ENCODE results near the gene ANKZF1. TPM values are rescaled to one million over a fixed set of nuclear protein-coding genes. Genes with fewer than 3 reads are reported as not detected.

ANKZF1 gene
- total RNA-seq, 1 donor from 2014 or later: 43.8 TPM

GRCh38 chr2:219252900-219253752 is 23.5 kb downstream of the ANKZF1 start, which contains the start of gene TUBA4B:
TSS of gene TUBA4B (plus strand) at chr2:219253243. CDS start at chr2:219253408, 165 bp downstream.
- H3K9me3 Mint-ChIP-seq (ENCODE audit: unreplicated experiment): no peaks in the 10 kb centered on the region
- peaks cover 21% of the 10 kb centered on the region for H3K27me3 Mint-ChIP-seq (ENCODE audit: low read depth, unreplicated experiment)
- Histone ChIP-seq H4K20me1 (ENCODE audit: insufficient read depth, low read length) (peaks cover 4% of the 10 kb centered on the region), H3K36me3 (ENCODE audit: insufficient read depth, low read length) (no peaks in the 10 kb centered on the region), H3K4me1 (ENCODE audit: insufficient read depth, low read length) (peaks cover 48% of the 10 kb centered on the region), H3K79me2 (ENCODE audit: insufficient read depth, low read length) (peaks cover under 1% of the 10 kb centered on the region), H3K9me3 (ENCODE audit: insufficient read depth, low read depth, low read length) (no peaks in the 10 kb centered on the region), H3K27ac (ENCODE audit: low read depth, low read length) (no peak within 1 kb of the TSS), H3K9ac (ENCODE audit: low read length) (peak within 1 kb of the TSS; percentile 60), H3K4me2 (ENCODE audit: low read length) (peak within 1 kb of the TSS; percentile 94), H3K27me3 (ENCODE audit: insufficient read depth, low read length) (peaks cover 22% of the 10 kb centered on the region), H2AFZ (ENCODE audit: low read depth, low read length) (peak within 1 kb of the TSS; percentile 72), H3K4me3 (ENCODE audit: insufficient read depth, low read depth, low read length) (peak within 1 kb of the TSS; percentile 47)
- FAIRE-seq: no peak
- DNase-seq (ENCODE audit: low read depth): peak; percentile 34
- H3K27ac Mint-ChIP-seq (ENCODE audit: unreplicated experiment): peak within 1 kb of the TSS; percentile 41
- peaks cover 36% of the 10 kb centered on the region for H3K4me1 Mint-ChIP-seq (ENCODE audit: low read depth, unreplicated experiment)
- peaks cover 5% of the 10 kb centered on the region for H3K36me3 Mint-ChIP-seq (ENCODE audit: low read depth, unreplicated experiment)
- peak within 1 kb of the TSS; percentile 82 for H3K4me3 Mint-ChIP-seq (ENCODE audit: unreplicated experiment)
- TF ChIP-seq EZH2 (IDR thresholded peaks at IDR 0.05; ENCODE audit: insufficient read depth, low read length) (peak; percentile 21), CTCF (IDR thresholded peaks at IDR 0.05; ENCODE audit: insufficient read depth, low read depth, low read length) (no peak)

DNA sequence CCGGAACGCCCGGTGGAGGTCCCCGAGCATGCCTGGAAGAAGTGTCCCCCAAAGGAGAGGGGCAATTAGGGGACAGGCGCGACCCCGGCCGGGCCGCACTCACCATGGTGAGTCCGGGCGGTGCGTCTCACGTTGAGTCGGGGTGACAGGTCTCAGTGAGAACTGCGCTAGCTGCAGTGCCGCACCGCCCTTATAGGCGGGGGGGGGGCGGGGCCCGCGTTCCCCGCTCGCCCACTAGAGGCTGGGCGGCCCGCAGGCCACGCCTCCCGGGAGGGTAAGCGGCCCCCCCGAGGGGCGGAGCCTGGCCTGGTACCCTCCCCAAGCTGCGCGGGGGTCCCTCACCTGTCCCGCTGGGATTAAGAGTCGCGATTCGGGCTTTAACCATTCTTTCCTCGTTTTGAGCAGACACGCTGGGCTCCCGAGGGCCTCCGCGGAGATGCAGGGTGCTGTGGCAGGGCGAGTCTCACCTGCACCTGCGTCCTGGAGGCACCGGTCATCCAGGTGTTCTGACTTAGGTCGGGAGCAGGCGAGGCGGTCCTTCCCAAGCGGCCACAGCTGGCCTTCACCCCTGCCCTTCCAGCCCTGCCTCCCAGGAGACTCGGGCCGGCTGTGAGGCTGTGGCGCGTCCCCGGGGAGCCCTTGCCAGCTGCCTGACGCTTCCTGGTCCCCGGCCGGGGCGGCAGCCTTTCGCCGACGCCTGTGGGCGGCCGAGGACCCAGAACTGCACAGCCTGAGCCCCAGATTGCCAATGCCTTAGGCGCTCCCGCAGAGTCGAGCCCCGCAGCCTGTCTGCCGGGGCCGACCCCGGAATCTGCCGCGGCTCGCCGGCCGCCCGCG is 24.4 kb downstream of the ANKZF1 start, which contains the start of gene TUBA4A:
Gene TUBA4A, minus strand, starts transcription at position 166 of the 837 bp plus-strand sequence. Its CDS starts 60 bp downstream, at position 106.
- peaks cover 30% of the 10 kb centered on the region for H3K4me1 Mint-ChIP-seq (ENCODE audit: low read depth, unreplicated experiment)
- peaks cover 3% of the 10 kb centered on the region for H3K36me3 Mint-ChIP-seq (ENCODE audit: low read depth, unreplicated experiment)
- peak within 1 kb of the TSS; percentile 82 for H3K4me3 Mint-ChIP-seq (ENCODE audit: unreplicated experiment)
- no peaks in the 10 kb centered on the region for H3K36me3 ChIP-seq (ENCODE audit: insufficient read depth, low read length)
- H3K9ac ChIP-seq (ENCODE audit: low read length): peak within 1 kb of the TSS; percentile 60
- peak within 1 kb of the TSS; percentile 72 for H2AFZ ChIP-seq (ENCODE audit: low read depth, low read length)
- DNase-seq (ENCODE audit: low read depth) (peak; percentile 18), FAIRE-seq (no peak)
- H3K9me3 Mint-ChIP-seq (ENCODE audit: unreplicated experiment): no peaks in the 10 kb centered on the region
- H3K27ac ChIP-seq (ENCODE audit: low read depth, low read length): no peak within 1 kb of the TSS
- TF ChIP-seq CTCF (IDR thresholded peaks at IDR 0.05; ENCODE audit: insufficient read depth, low read depth, low read length) (no peak), EZH2 (IDR thresholded peaks at IDR 0.05; ENCODE audit: insufficient read depth, low read length) (peak; percentile 80)
- peak within 1 kb of the TSS; percentile 94 for H3K4me2 ChIP-seq (ENCODE audit: low read length)
- H3K9me3 ChIP-seq (ENCODE audit: insufficient read depth, low read depth, low read length): no peaks in the 10 kb centered on the region
- H3K27ac Mint-ChIP-seq (ENCODE audit: unreplicated experiment): peak within 1 kb of the TSS; percentile 74
- peaks cover 4% of the 10 kb centered on the region for H4K20me1 ChIP-seq (ENCODE audit: insufficient read depth, low read length)
- H3K4me3 ChIP-seq (ENCODE audit: insufficient read depth, low read depth, low read length): peak within 1 kb of the TSS; percentile 47
- H3K27me3 Mint-ChIP-seq (ENCODE audit: low read depth, unreplicated experiment): peaks cover 21% of the 10 kb centered on the region
- peaks cover 24% of the 10 kb centered on the region for H3K27me3 ChIP-seq (ENCODE audit: insufficient read depth, low read length)
- H3K4me1 ChIP-seq (ENCODE audit: insufficient read depth, low read length): peaks cover 45% of the 10 kb centered on the region
- H3K79me2 ChIP-seq (ENCODE audit: insufficient read depth, low read length): no peaks in the 10 kb centered on the region

Data from astrocyte (in vitro differentiated cells and primary cell).